Thoracic aorta (tissue), 2 donors: Measurements from ENCODE around the gene CD300A. TPM values are rescaled to one million over a fixed set of nuclear protein-coding genes. Genes with fewer than 3 reads are reported as not detected.

Experiments used
- ATAC-seq: fragments of 150-250 bp; one replicate; pipeline ENCODE4 v1.8.0; 2017; ENCODE audit warnings: low read depth; ENCODE audit not compliant: insufficient number of reproducible peaks, low FRiP score
- DNase-seq: peaks from one replicate; pipeline ENCODE4 v3.0.0-alpha.2; 2020; ENCODE audit warnings: low spot score
- H3K27ac ChIP-seq, 2 donors: fragments of 200-600 bp; sonication (generic); 1 replicate in 1 of 2; 2 replicates in 1 of 2; pipeline ENCODE4 v1.5.1; 2016; ENCODE audit warnings: mild to moderate bottlenecking in 2 of 2, moderate library complexity in 2 of 2
- H3K27me3 ChIP-seq: fragments of 200-600 bp; sonication (generic); replicated peaks from 2 replicates; pipeline ENCODE4 v1.6.0; 2016; ENCODE audit warnings: mild to moderate bottlenecking; ENCODE audit not compliant: insufficient read depth
- H3K36me3 ChIP-seq: fragments of 200-600 bp; sonication (generic); one replicate; pipeline ENCODE4 v1.5.1; 2016
- H3K4me1 ChIP-seq, 2 donors: fragments of 200-600 bp; sonication (generic); 1 replicate in 1 of 2; 2 replicates in 1 of 2; pipeline versions ENCODE4 v1.5.1 to v1.6.0; 2016; ENCODE audit warnings: low read depth in 2 of 2, mild to moderate bottlenecking in 1 of 2; ENCODE audit not compliant: control insufficient read depth in 1 of 2
- H3K4me3 ChIP-seq: fragments of 200-600 bp; sonication (generic); 2 replicates; pipeline ENCODE4 v1.5.1; 2016; ENCODE audit warnings: mild to moderate bottlenecking
- H3K9me3 ChIP-seq: fragments of 200-600 bp; sonication (generic); 2 replicates; pipeline ENCODE4 v1.5.1; 2016
- CTCF ChIP-seq: fragments of 200-600 bp; sonication (generic); IDR thresholded peaks from one replicate; pipeline ENCODE4 v1.5.1; 2019; ENCODE audit warnings: antibody characterized with exemption
- total RNA-seq, 2 donors: library from RNA; depleted of rRNA; stranded (reverse); fragments of >200 nt; gene quantifications; one replicate each; pipeline versions ENCODE4 v1.1.0 to v1.2.3, GENCODE V29; 2016

The CD300A gene
- total RNA-seq, 2 donors from 2014 or later = 7.7 to 8.0 TPM

DNA sequence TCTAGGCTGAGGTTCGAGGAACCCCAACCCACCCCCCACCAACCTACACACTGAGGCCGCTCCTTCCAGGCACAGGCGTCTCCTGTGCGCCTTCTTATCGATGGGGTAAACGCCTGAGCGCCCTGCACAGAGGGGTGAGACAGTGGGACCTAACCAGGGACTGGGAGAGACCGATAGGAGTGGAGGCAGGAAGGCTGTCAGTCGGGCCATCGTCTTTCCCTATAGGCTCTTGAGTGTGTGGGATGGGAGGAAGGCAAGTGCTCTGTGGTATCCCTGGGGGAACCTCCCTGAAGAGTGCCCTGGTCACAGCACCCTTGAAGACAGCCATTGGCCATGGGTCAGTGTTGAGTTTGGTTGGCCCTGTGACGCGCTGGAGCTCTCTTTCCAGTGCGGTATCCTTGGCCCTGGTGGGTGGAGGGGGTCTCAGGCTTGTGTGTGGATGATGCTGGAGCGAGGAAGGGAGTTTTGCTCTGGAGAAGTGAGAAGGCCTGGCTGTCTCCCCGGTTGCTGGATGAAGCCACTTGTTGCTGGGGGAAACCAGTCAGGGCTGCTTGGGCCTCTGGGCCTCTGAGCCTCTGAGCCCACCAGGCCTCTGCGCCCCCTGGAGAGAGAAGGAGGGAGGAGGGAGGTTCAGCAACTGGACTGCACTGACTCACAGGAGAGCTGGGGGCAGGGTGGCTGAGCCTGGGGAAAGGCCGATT, 32.9 kb upstream of the CD300A start:
- ATAC-seq (no peak), DNase-seq (no peak)
- Histone ChIP-seq H3K27ac (peak overlapping the region; percentile 99), H3K4me3 (peak overlapping the region; percentile 78), H3K4me1 (peaks cover 6 to 54% of the 10 kb centered on the region in 2 donors), H3K36me3 (peaks cover 4% of the 10 kb centered on the region), H3K9me3 (no peaks in the 10 kb centered on the region), H3K27me3 (no peaks in the 10 kb centered on the region)
- no peak for TF ChIP-seq CTCF

- no peaks in the 10 kb centered on the region for H3K9me3 ChIP-seq
- no peak for TF ChIP-seq CTCF
- peak overlapping the region in 1 of 2 donors; percentile 17 for H3K27ac ChIP-seq
- peaks cover 19% of the 10 kb centered on the region for H3K36me3 ChIP-seq
- peaks cover 6 to 38% of the 10 kb centered on the region in 2 donors for H3K4me1 ChIP-seq
- DNase-seq (no peak), ATAC-seq (no peak)
- H3K27me3 ChIP-seq = no peaks in the 10 kb centered on the region
- H3K4me3 ChIP-seq = no peak overlapping the region
Measured at GRCh38 chr17:74435775-74436359, 30.6 kb upstream of the CD300A start.

DNA sequence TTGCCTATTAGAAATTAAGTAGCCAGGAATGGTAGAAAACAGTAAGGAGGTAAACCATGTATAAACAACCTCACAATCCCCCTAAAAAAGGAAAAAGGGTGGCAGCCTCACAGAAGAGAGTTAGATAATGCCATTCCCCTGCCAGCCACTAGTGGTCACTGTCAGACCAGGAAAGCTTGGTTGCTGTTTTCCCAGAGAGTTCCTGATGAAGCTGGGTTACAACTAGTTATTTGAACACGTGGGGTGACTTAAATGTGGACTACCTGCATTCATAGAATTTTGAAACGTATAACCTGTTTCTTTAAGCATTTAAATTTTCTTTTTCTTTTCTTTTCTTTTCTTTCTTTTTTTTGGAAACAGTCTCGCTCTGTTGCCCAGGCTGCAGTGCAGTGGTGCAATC, 28.7 kb upstream of the CD300A start:
- peaks cover 15 to 47% of the 10 kb centered on the region in 2 donors for H3K4me1 ChIP-seq
- no peak overlapping the region for H3K27ac ChIP-seq
- peak; percentile 40 for TF ChIP-seq CTCF
- ATAC-seq (no peak), DNase-seq (no peak)
- H3K27me3 ChIP-seq = no peaks in the 10 kb centered on the region
- no peak overlapping the region for H3K4me3 ChIP-seq
- H3K9me3 ChIP-seq = no peaks in the 10 kb centered on the region
- peaks cover 21% of the 10 kb centered on the region for H3K36me3 ChIP-seq

- DNase-seq (no peak), ATAC-seq (no peak)
- Histone ChIP-seq H3K36me3 (peaks cover 21% of the 10 kb centered on the region), H3K4me1 (peaks cover 37 to 54% of the 10 kb centered on the region in 2 donors), H3K27ac (no peak overlapping the region), H3K27me3 (no peaks in the 10 kb centered on the region), H3K4me3 (no peak overlapping the region), H3K9me3 (no peaks in the 10 kb centered on the region)
- TF ChIP-seq CTCF = no peak
Measured at GRCh38 chr17:74439691-74440567, 26.5 kb upstream of the CD300A start.

DNA sequence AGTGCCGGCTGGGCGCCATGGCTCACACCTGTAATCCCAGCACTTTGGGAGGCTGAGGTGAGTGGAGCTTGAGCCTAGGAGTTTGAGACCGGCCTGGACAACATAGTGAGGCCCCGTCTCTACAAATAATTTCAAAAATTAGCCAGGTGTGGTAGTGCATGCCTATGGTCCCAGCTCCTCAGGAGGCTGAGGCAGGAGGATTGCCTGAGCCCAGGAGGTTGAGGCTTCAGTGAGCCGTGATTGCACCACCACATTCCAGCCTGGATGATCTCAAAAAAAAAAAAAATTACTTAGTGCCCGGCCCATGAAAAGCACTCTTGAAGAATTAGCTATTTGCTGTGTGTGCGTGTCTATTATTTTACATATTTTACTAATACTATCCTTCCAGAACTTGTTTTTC, 24.9 kb upstream of the CD300A start:
- Histone ChIP-seq H3K27me3 (no peaks in the 10 kb centered on the region), H3K9me3 (no peaks in the 10 kb centered on the region), H3K4me3 (no peak overlapping the region), H3K4me1 (peaks cover 44 to 54% of the 10 kb centered on the region in 2 donors), H3K27ac (no peak overlapping the region), H3K36me3 (peaks cover 21% of the 10 kb centered on the region)
- no peak for TF ChIP-seq CTCF
- no peak for ATAC-seq
- no peak for DNase-seq
